ENCODE results near the gene CNOT2. TPM values are rescaled to one million over a fixed set of nuclear protein-coding genes. Genes with fewer than 3 reads are reported as not detected.

CNOT2 gene
- polyA plus RNA-seq (ENCODE audit: insufficient read length): 75.1 TPM

GRCh38 chr12:70242695-70243509 is at the start of gene CNOT2:
CNOT2 (plus strand) TSS chr12:70243433; CDS start chr12:70278227, 34,794 bp downstream.
- peak; percentile 92 for DNase-seq

GRCh38 chr12:70194076-70194475 is 49.2 kb upstream of the CNOT2 start:
- DNase-seq: no peak

- peak; percentile 47 for DNase-seq
Measured at GRCh38 chr12:70196811-70197281, 46.4 kb upstream of the CNOT2 start.

GRCh38 chr12:70197345-70197744 is 45.9 kb upstream of the CNOT2 start:
- DNase-seq: no peak

- no peak for DNase-seq
Measured at GRCh38 chr12:70213707-70214106, 29.5 kb upstream of the CNOT2 start.

GRCh38 chr12:70214972-70215617 is 28.1 kb upstream of the CNOT2 start:
- DNase-seq: no peak

- no peak for DNase-seq
Measured at GRCh38 chr12:70217416-70217815, 25.8 kb upstream of the CNOT2 start.

GRCh38 chr12:70221626-70222025 is 21.6 kb upstream of the CNOT2 start:
- DNase-seq: no peak

GRCh38 chr12:70227911-70228310 is 15.3 kb upstream of the CNOT2 start:
- no peak for DNase-seq

GRCh38 chr12:70230934-70231606 is 12.2 kb upstream of the CNOT2 start:
- DNase-seq: no peak

GRCh38 chr12:70236990-70237389 is 6.2 kb upstream of the CNOT2 start:
- DNase-seq: no peak

GRCh38 chr12:70240673-70241072 is 2.6 kb upstream of the CNOT2 start:
- no peak for DNase-seq

- no peak for DNase-seq
Measured at GRCh38 chr12:70241845-70242244, 1.4 kb upstream of the CNOT2 start.

GRCh38 chr12:70243510-70244371 is 508 bp downstream of the CNOT2 start:
- peak; percentile 78 for DNase-seq

- no peak for DNase-seq
Measured at GRCh38 chr12:70244409-70244808, 1.2 kb downstream of the CNOT2 start.

GRCh38 chr12:70245458-70245857 is 2.2 kb downstream of the CNOT2 start:
- no peak for DNase-seq

- no peak for DNase-seq
Measured at GRCh38 chr12:70246580-70246979, 3.3 kb downstream of the CNOT2 start.

- DNase-seq: no peak
Measured at GRCh38 chr12:70247653-70248199, 4.5 kb downstream of the CNOT2 start.

- DNase-seq: no peak
Measured at GRCh38 chr12:70248876-70249275, 5.6 kb downstream of the CNOT2 start.

- no peak for DNase-seq
Measured at GRCh38 chr12:70249903-70250302, 6.7 kb downstream of the CNOT2 start.

- DNase-seq: no peak
Measured at GRCh38 chr12:70251226-70251625, 8.0 kb downstream of the CNOT2 start.

- no peak for DNase-seq
Measured at GRCh38 chr12:70251661-70252060, 8.4 kb downstream of the CNOT2 start.
